Stimulated activated CD4-positive, alpha-beta T cell treated with anti-CD3 and anti-CD28 coated beads, Interleukin-15, amount 100 ng/mL, for 24 hours (primary cell): ENCODE measurements around the gene DENND5A.
A peak's percentile ranks its signal among the peaks of the same experiment; 100 is the strongest.

Source experiments
- DNase-seq: peaks from one replicate; pipeline ENCODE4 v3.0.0-alpha.2; 2020

The DENND5A gene

GRCh38 chr11:9265211-9266131 is at the start of gene DENND5A:
Gene DENND5A, minus strand, starts transcription at chr11:9265350. Its CDS starts 281 bp downstream, at chr11:9265069.
- DNase-seq = peak; percentile 70

GRCh38 chr11:9314291-9315077 is 49.3 kb upstream of the DENND5A start, which contains the start of gene TMEM41B:
Gene TMEM41B, minus strand, starts transcription at chr11:9314593. Its CDS starts 152 bp downstream, at chr11:9314441.
- peak; percentile 100 for DNase-seq

GRCh38 chr11:9313648-9314290 is 48.6 kb upstream of the DENND5A start:
- peak; percentile 31 for DNase-seq

GRCh38 chr11:9310485-9311090 is 45.4 kb upstream of the DENND5A start:
- no peak for DNase-seq

GRCh38 chr11:9304178-9304577 is 39.0 kb upstream of the DENND5A start:
- no peak for DNase-seq

- no peak for DNase-seq
Measured at GRCh38 chr11:9302448-9302847, 37.3 kb upstream of the DENND5A start.

- DNase-seq = no peak
Measured at GRCh38 chr11:9301720-9302119, 36.6 kb upstream of the DENND5A start.

- no peak for DNase-seq
Measured at GRCh38 chr11:9293646-9294045, 28.5 kb upstream of the DENND5A start.

- no peak for DNase-seq
Measured at GRCh38 chr11:9285850-9286587, 20.9 kb upstream of the DENND5A start.

- peak; percentile 70 for DNase-seq
Measured at GRCh38 chr11:9280655-9281301, 15.6 kb upstream of the DENND5A start.

GRCh38 chr11:9277176-9277575 is 12.0 kb upstream of the DENND5A start:
- no peak for DNase-seq

- no peak for DNase-seq
Measured at GRCh38 chr11:9276571-9276970, 11.4 kb upstream of the DENND5A start.

- DNase-seq = no peak
Measured at GRCh38 chr11:9274499-9275258, 9.5 kb upstream of the DENND5A start.

GRCh38 chr11:9273376-9274336 is 8.5 kb upstream of the DENND5A start:
- no peak for DNase-seq

- DNase-seq = no peak
Measured at GRCh38 chr11:9269492-9270013, 4.4 kb upstream of the DENND5A start.

- DNase-seq = no peak
Measured at GRCh38 chr11:9267680-9268079, 2.5 kb upstream of the DENND5A start.

- DNase-seq = no peak
Measured at GRCh38 chr11:9266926-9267325, 1.8 kb upstream of the DENND5A start.

GRCh38 chr11:9266132-9266736 is 1.1 kb upstream of the DENND5A start:
- DNase-seq = no peak
